ENCODE data around the gene NSDHL. TPM values are rescaled to one million over a fixed set of nuclear protein-coding genes. Genes with fewer than 3 reads are reported as not detected.

Gene NSDHL
- total RNA-seq, 2 experiments from 2014 or later = 16.3 to 24.8 TPM

DNA sequence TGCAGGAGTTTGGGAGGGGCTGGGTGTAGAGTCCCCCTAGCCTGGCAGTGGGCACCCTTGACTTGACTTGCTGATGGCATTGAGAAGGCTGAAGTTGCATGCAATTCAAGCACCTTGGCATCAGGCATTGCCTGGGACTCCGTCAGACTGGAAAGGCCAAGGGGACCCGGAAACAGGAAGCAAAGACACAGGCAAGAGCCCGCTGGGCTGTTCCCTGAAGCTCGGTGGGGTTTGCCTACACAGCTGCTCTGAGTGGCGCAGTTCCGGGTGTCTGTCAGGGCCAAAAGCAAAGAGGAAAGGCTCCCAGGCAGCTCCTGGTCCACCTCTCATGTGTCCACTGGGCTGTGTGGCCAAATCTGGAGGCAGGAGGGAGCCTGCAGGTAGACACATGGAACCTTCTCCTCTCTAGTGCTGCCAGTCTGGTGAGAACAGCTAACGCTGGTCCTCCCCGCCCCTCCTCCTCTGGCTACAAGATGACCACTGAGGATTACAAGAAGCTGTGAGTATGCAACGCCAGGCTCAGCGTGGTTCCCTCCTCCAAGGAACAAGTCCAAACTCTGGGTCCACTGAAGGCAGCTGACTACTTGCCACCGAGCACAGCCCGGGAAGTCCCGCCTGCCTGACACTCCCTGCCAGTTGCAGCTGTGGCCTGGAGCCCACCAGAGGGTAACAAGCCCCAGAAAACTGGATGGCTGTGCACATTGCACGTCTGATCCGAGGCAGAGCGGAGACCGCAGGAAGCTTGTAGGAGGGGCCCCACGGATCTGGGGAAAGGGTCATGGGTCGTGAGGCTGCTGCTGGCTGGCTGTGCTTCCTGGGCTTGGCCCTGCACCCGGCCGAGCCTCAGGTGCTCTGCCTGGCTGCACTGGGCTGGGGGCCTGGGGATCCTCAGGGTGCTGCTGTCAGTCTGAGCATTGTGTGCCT, 87.1 kb downstream of the NSDHL start:
- Mint-ChIP-seq H3K27me3 (no peaks in the 10 kb centered on the region), H3K27ac (no peak overlapping the region), H3K9me3 (ENCODE audit: low read depth) (no peaks in the 10 kb centered on the region), H3K36me3 (no peaks in the 10 kb centered on the region), H3K4me1 (peaks cover 3% of the 10 kb centered on the region), H3K4me3 (no peak overlapping the region)
- DNase-seq (no peak), ATAC-seq (no peak)
- CTCF ChIA-PET = no interaction called here

DNA sequence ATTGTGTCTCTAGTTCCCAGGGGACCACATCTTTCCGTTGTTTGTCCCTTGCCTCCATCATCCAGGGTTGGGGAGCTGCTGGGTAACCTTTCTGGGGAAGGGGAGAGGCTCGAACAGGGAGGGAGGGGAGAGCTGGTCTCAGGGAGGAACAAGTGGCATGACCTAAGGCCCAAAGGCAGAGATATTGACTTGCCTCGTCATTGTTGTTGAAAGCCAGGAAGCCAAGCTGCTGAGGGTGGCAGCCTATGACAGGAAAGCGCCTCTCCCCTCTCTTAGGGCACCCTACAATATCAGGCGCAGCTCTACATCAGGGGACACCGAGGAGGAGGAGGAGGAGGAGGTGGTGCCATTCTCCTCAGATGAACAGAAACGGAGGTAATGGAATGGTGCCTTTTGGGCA, 87.8 kb downstream of the NSDHL start:
- H3K27me3 Mint-ChIP-seq = no peaks in the 10 kb centered on the region
- no peak overlapping the region for H3K4me3 Mint-ChIP-seq
- no peak for DNase-seq
- H3K9me3 Mint-ChIP-seq (ENCODE audit: low read depth) = no peaks in the 10 kb centered on the region
- peaks cover 3% of the 10 kb centered on the region for H3K4me1 Mint-ChIP-seq
- CTCF ChIA-PET = no interaction called here
- no peak for ATAC-seq
- H3K36me3 Mint-ChIP-seq = no peaks in the 10 kb centered on the region
- no peak overlapping the region for H3K27ac Mint-ChIP-seq

Other genes with a start within 250 kb of the NSDHL start
- gene GABRQ, start 193.2 kb upstream of the NSDHL start, total RNA-seq = not detected
- not detected for gene MAGEA3, start 132.3 kb upstream of the NSDHL start, total RNA-seq
- gene CSAG2, start 121.8 kb upstream of the NSDHL start, total RNA-seq = 1 to 10 TPM in 1 of 2 experiments, under 1 TPM in 1; 0.47 to 2.7 TPM
- not detected for gene MAGEA2B, start 116.4 kb upstream of the NSDHL start, total RNA-seq
- not detected for gene CSAG1, start 97.3 kb upstream of the NSDHL start, total RNA-seq
- gene MAGEA12, start 97.3 kb upstream of the NSDHL start, total RNA-seq = not detected
- not detected for gene MAGEA2, start 77.2 kb upstream of the NSDHL start, total RNA-seq
- 1 to 10 TPM; 1.4 to 1.8 TPM for gene CSAG3, start 71.8 kb upstream of the NSDHL start, total RNA-seq
- gene MAGEA6, start 61.4 kb upstream of the NSDHL start, total RNA-seq = not detected
- 1 to 10 TPM; 5.9 to 8.7 TPM for gene CETN2, start 306 bp upstream of the NSDHL start, total RNA-seq
- under 1 TPM; 0.91 to 0.93 TPM for gene ZNF185, start 67.0 kb downstream of the NSDHL start, total RNA-seq
- gene PNMA5, start 163.1 kb downstream of the NSDHL start, total RNA-seq = under 1 TPM in 1 of 2 experiments, not detected in 1; 0.15 TPM
- 1 to 10 TPM; 1.0 to 2.2 TPM for gene PNMA3, start 225.4 kb downstream of the NSDHL start, total RNA-seq
- under 1 TPM; 0.35 to 0.45 TPM for gene PNMA6A, start 241.4 kb downstream of the NSDHL start, total RNA-seq